CD4-positive, alpha-beta T cell (primary cell): ENCODE data around the gene CDC16. TPM values are rescaled to one million over a fixed set of nuclear protein-coding genes. Genes with fewer than 3 reads are reported as not detected.

Experiments used
- ATAC-seq: fragments of 200-7000 bp; cut with Tn5 transposase; one replicate; pipeline ENCODE4 v1.10.0; 2022; ENCODE audit warnings: mild to moderate bottlenecking; ENCODE audit not compliant: poor library complexity
- CTCF ChIA-PET: fragments of 350-600 bp; sonication (Branson Sonifier 250); formaldehyde crosslinking; loops from one replicate; lab custom pipeline; 2021; ENCODE audit warnings: antibody characterized with exemption, inconsistent platforms; lab: Charles Lee
- POLR2A ChIA-PET: fragments of 350-600 bp; sonication (Branson Sonifier 250); formaldehyde crosslinking; loops from one replicate; lab custom pipeline; 2021; ENCODE audit warnings: antibody characterized with exemption, inconsistent platforms; lab: Charles Lee
- DNase-seq, 14 experiments: peaks; one replicate each; pipeline ENCODE4 v3.0.0-alpha.2; 2013 to 2020; ENCODE audit warnings: mixed read lengths in 2 of 14
- H3K27ac ChIP-seq, 2 donors: one replicate each; pipeline versions ENCODE4 v1.5.1 to v1.7.0; 2013; ENCODE audit warnings: low read length in 2 of 2, low read depth in 1 of 2, mild to moderate bottlenecking in 1 of 2
- H3K27me3 ChIP-seq, 2 experiments: 1 replicate in 1 of 2; 2 replicates in 1 of 2; pipeline versions ENCODE4 v1.6.1 to v1.7.0; 2013; ENCODE audit warnings: low read length in 2 of 2, control low read depth in 1 of 2, mild to moderate bottlenecking in 1 of 2, moderate library complexity in 1 of 2; ENCODE audit not compliant: insufficient read depth in 2 of 2, control insufficient read depth in 1 of 2
- H3K36me3 ChIP-seq: one replicate; pipeline ENCODE4 v1.6.1; 2013; ENCODE audit warnings: low read length, control low read depth; ENCODE audit not compliant: insufficient read depth
- H3K4me1 ChIP-seq: one replicate; pipeline ENCODE4 v1.6.1; 2013; ENCODE audit warnings: low read length, control low read depth; ENCODE audit not compliant: insufficient read depth
- H3K4me3 ChIP-seq: one replicate; pipeline ENCODE4 v1.5.1; 2013; ENCODE audit warnings: mild to moderate bottlenecking, low read length, moderate library complexity
- H3K9me3 ChIP-seq, 2 experiments: 1 replicate in 1 of 2; 2 replicates in 1 of 2; pipeline versions ENCODE4 v1.6.1 to v1.7.0; 2013; ENCODE audit warnings: low read length in 2 of 2, mild to moderate bottlenecking in 2 of 2, control low read depth in 1 of 2, moderate library complexity in 1 of 2; ENCODE audit not compliant: control insufficient read depth in 1 of 2, insufficient read depth in 1 of 2
- H3K27ac Mint-ChIP-seq: one replicate; pipeline ENCODE4 v1.8.0; 2020; ENCODE audit warnings: mixed read lengths
- H3K27me3 Mint-ChIP-seq: one replicate; pipeline ENCODE4 v1.8.0; 2021; ENCODE audit warnings: mixed read lengths
- H3K36me3 Mint-ChIP-seq: one replicate; pipeline ENCODE4 v1.8.0; 2021; ENCODE audit warnings: low read depth, mixed read lengths
- H3K4me1 Mint-ChIP-seq: one replicate; pipeline ENCODE4 v1.8.0; 2021; ENCODE audit warnings: low read depth, mixed read lengths
- H3K4me3 Mint-ChIP-seq: one replicate; pipeline ENCODE4 v1.8.0; 2020; ENCODE audit warnings: mild to moderate bottlenecking, mixed read lengths
- H3K9me3 Mint-ChIP-seq: one replicate; pipeline ENCODE4 v1.8.0; 2020; ENCODE audit warnings: mixed read lengths
- intact Hi-C, 2 experiments: fragments of 100-400 bp; cut with DNase I in 1 of 2; cut with micrococcal nuclease in 1 of 2; formaldehyde crosslinking; loops; one replicate each; pipeline versions ENCODE4 v1.15.1 to v1.9.0; 2023 to 2025; cut with DNase I, micrococcal nuclease
- total RNA-seq, 174 experiments: library from RNA in 2 of 174; stranded (reverse) in 2 of 174; gene quantifications; one replicate each; pipeline ENCODE4 v1.2.3 and lab custom pipeline; 2021 to 2026
- TF ChIP-seq, protein P1 (sequence below): fragments of 200-600 bp; IDR thresholded peaks from one replicate; pipeline ENCODE4 v1.8.0; 2022; ENCODE audit warnings: antibody characterized with exemption, mild to moderate bottlenecking

Gene CDC16
- total RNA-seq, 2 experiments from 2014 or later: 68.4 to 69.4 TPM

DNA sequence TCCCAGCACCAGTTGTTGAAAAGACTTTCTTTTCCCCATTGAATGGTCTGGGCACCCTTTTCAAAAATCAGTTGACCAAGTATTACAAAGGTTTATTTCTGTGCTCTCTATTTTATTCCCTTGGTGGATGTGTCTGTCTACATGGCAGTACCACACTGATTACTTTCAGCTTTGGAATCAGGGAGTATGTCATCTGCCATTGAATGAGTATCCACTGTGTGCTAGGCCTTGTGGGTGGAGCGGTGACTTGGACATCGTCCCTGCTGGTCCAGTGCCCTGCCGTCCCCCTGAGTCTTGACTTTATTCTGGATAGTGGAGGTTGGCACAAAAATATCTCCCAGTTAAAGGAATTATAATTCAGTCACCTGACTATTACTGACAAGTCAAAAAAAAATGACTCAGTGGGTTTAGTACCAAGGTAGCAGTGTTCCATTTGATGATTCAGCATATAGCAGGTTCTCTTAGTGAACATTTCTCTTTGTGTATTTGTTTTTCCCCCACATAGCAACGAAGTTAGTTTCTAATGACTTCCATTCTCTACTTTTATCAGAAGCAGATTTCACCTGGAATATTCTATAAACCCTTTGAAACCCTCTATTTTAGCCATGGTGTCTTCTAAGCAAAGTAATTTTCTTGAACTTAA lies 50.6 kb downstream of the CDC16 start:
- POLR2A ChIA-PET: no interaction called here
- CTCF ChIA-PET: no interaction called here

DNA sequence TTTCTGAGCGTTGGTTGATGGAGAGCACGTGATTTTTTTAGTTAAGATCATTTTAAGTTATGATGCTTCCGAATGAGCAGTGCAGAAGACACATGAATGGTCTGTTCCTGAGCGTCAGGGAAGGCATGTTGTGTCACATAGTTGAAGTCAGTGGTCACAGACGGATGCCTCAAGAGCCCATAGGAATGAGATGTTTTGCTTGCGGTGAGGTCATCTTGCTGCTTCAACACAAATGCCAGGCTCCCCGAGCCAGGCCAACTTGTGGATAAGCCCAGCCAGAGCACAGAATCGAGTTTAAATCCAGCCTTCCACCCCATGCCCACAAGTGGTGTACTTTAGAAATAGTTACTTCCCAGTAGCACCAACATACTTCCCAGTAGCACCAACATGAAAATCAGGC lies 52.1 kb downstream of the CDC16 start:
- intact Hi-C loops: no loop called here

More for the DNA sequence above, 50.6 kb downstream of the CDC16 start:
- TF ChIP-seq, protein P1, sequence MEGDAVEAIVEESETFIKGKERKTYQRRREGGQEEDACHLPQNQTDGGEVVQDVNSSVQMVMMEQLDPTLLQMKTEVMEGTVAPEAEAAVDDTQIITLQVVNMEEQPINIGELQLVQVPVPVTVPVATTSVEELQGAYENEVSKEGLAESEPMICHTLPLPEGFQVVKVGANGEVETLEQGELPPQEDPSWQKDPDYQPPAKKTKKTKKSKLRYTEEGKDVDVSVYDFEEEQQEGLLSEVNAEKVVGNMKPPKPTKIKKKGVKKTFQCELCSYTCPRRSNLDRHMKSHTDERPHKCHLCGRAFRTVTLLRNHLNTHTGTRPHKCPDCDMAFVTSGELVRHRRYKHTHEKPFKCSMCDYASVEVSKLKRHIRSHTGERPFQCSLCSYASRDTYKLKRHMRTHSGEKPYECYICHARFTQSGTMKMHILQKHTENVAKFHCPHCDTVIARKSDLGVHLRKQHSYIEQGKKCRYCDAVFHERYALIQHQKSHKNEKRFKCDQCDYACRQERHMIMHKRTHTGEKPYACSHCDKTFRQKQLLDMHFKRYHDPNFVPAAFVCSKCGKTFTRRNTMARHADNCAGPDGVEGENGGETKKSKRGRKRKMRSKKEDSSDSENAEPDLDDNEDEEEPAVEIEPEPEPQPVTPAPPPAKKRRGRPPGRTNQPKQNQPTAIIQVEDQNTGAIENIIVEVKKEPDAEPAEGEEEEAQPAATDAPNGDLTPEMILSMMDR: no peak
- Histone ChIP-seq H3K9me3 (no peaks in the 10 kb centered on the region), H3K27ac (no peak overlapping the region), H3K27me3 (no peaks in the 10 kb centered on the region), H3K36me3 (peaks cover 45% of the 10 kb centered on the region), H3K4me3 (no peak overlapping the region), H3K4me1 (peaks cover 29% of the 10 kb centered on the region)
- Mint-ChIP-seq H3K36me3 (peaks cover 86% of the 10 kb centered on the region), H3K9me3 (no peaks in the 10 kb centered on the region), H3K27ac (peak overlapping the region; percentile 51), H3K4me1 (peaks cover 51% of the 10 kb centered on the region), H3K4me3 (peak overlapping the region; percentile 61), H3K27me3 (no peaks in the 10 kb centered on the region)
- intact Hi-C loops: no loop called here
- DNase-seq (no peak), ATAC-seq (no peak)

DNA sequence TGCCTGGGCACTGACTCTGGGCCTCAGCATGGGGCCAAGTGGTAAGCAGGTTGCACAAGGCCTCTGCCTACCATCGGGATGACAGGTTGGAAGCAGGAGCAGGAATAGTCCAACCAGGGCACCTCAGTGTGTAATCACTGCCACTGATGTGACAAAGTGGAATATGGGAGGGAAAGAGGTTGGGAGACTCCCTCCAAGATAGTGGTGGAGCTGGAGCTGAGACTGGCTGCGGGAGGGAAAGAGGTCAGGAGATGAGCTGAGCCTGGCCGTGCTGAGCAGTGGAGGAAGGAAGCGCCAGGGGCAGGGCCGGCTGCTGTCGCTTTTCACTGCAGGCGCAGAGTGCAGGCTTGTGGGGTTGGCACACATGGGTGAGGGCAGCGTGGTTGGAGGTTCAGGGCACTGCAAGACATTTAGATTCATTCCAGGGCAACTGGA lies 53.5 kb downstream of the CDC16 start:
- Mint-ChIP-seq H3K4me3 (no peak overlapping the region), H3K27me3 (no peaks in the 10 kb centered on the region), H3K36me3 (peaks cover 94% of the 10 kb centered on the region), H3K9me3 (no peaks in the 10 kb centered on the region), H3K4me1 (peaks cover 40% of the 10 kb centered on the region), H3K27ac (peak overlapping the region; percentile 12)
- H3K9me3 ChIP-seq: no peaks in the 10 kb centered on the region
- POLR2A ChIA-PET: no interaction called here
- H3K4me3 ChIP-seq: no peak overlapping the region
- CTCF ChIA-PET: no interaction called here
- peaks cover 64% of the 10 kb centered on the region for H3K36me3 ChIP-seq
- no peak overlapping the region for H3K27ac ChIP-seq
- TF ChIP-seq, protein P1: no peak
- intact Hi-C loops: no loop called here
- H3K27me3 ChIP-seq: no peaks in the 10 kb centered on the region
- no peak for DNase-seq
- H3K4me1 ChIP-seq: peaks cover 13% of the 10 kb centered on the region
- no peak for ATAC-seq

More for the DNA sequence above, 52.1 kb downstream of the CDC16 start:
- no peaks in the 10 kb centered on the region for H3K9me3 Mint-ChIP-seq
- ATAC-seq: no peak
- H3K36me3 Mint-ChIP-seq: peaks cover 94% of the 10 kb centered on the region
- Histone ChIP-seq H3K9me3 (no peaks in the 10 kb centered on the region), H3K36me3 (peaks cover 53% of the 10 kb centered on the region), H3K4me3 (no peak overlapping the region), H3K27ac (no peak overlapping the region), H3K4me1 (peaks cover 21% of the 10 kb centered on the region), H3K27me3 (no peaks in the 10 kb centered on the region)
- H3K4me3 Mint-ChIP-seq: no peak overlapping the region
- ChIA-PET POLR2A (no interaction called here), CTCF (no interaction called here)
- no peak for DNase-seq
- H3K27me3 Mint-ChIP-seq: no peaks in the 10 kb centered on the region
- TF ChIP-seq, protein P1: no peak
- peaks cover 44% of the 10 kb centered on the region for H3K4me1 Mint-ChIP-seq
- H3K27ac Mint-ChIP-seq: no peak overlapping the region
